Keratinocyte (primary cell): ENCODE measurements around the gene RGS13. TPM values are rescaled to one million over a fixed set of nuclear protein-coding genes. Genes with fewer than 3 reads are reported as not detected.

Experiments used
- DNase-seq: peaks from one replicate; pipeline ENCODE4 v3.0.0-alpha.2; 2011; ENCODE audit warnings: low read depth, missing footprints, low spot score
- FAIRE-seq: peaks from 2 replicates; lab custom pipeline; 2011; peaks lifted over from hg19 to GRCh38; lab: Jason Lieb, UNC
- H2AFZ ChIP-seq: 2 replicates; pipeline ENCODE4 v1.6.0; 2012; ENCODE audit warnings: low read length, control low read depth, inconsistent platforms; ENCODE audit not compliant: control insufficient read depth
- H3K27ac ChIP-seq: 2 replicates; pipeline ENCODE4 v1.5.1; 2011; ENCODE audit warnings: low read length; ENCODE audit not compliant: control insufficient read depth, insufficient read depth
- H3K27me3 ChIP-seq: 3 replicates; pipeline ENCODE4 v1.6.0; 2011; ENCODE audit warnings: low read length; ENCODE audit not compliant: control insufficient read depth, insufficient read depth; ENCODE audit errors: extremely low read depth
- H3K36me3 ChIP-seq, 2 experiments: 2 replicates in 1 of 2; 3 replicates in 1 of 2; pipeline ENCODE4 v1.5.1; 2011; ENCODE audit warnings: low read length in 2 of 2, mild to moderate bottlenecking in 1 of 2; ENCODE audit not compliant: control insufficient read depth in 2 of 2, insufficient read depth in 2 of 2; ENCODE audit errors: extremely low read depth in 1 of 2
- H3K4me1 ChIP-seq: 3 replicates; pipeline ENCODE4 v1.5.1; 2011; ENCODE audit warnings: low read length; ENCODE audit not compliant: control insufficient read depth, insufficient read depth; ENCODE audit errors: extremely low read depth
- H3K4me2 ChIP-seq: 3 replicates; pipeline ENCODE4 v1.6.0; 2011; ENCODE audit warnings: low read depth, low read length; ENCODE audit not compliant: control insufficient read depth, insufficient read depth; ENCODE audit errors: extremely low read depth
- H3K4me3 ChIP-seq, 3 experiments: fragments of 200-600 bp in 1 of 3; sonication (generic) in 1 of 3; 2 replicates in 2 of 3; 3 replicates in 1 of 3; pipeline ENCODE4 v1.5.1; 2011 to 2016; ENCODE audit warnings: low read length in 3 of 3, mild to moderate bottlenecking in 3 of 3, control low read depth in 2 of 3, inconsistent platforms in 1 of 3, low read depth in 1 of 3, mixed read lengths in 1 of 3, mixed run types in 1 of 3, moderate library complexity in 1 of 3; ENCODE audit not compliant: control insufficient read depth in 2 of 3, insufficient read depth in 2 of 3; ENCODE audit errors: extremely low read depth in 1 of 3
- H3K79me2 ChIP-seq: 2 replicates; pipeline ENCODE4 v1.6.0; 2012; ENCODE audit warnings: low read length; ENCODE audit not compliant: control insufficient read depth, insufficient read depth
- H3K9ac ChIP-seq: 3 replicates; pipeline ENCODE4 v1.6.0; 2011; ENCODE audit warnings: low read length; ENCODE audit not compliant: control insufficient read depth, insufficient read depth; ENCODE audit errors: extremely low read depth
- H3K9me1 ChIP-seq: 3 replicates; pipeline ENCODE4 v1.6.0; 2011; ENCODE audit warnings: low read length; ENCODE audit not compliant: control insufficient read depth, insufficient read depth; ENCODE audit errors: extremely low read depth
- H3K9me3 ChIP-seq: 2 replicates; pipeline ENCODE4 v1.5.1; 2012; ENCODE audit warnings: low read depth, low read length; ENCODE audit not compliant: control insufficient read depth
- H4K20me1 ChIP-seq: 3 replicates; pipeline ENCODE4 v1.6.0; 2011; ENCODE audit warnings: low read length; ENCODE audit not compliant: control insufficient read depth, insufficient read depth; ENCODE audit errors: extremely low read depth
- EZH2 ChIP-seq: IDR thresholded peaks from one replicate; pipeline ENCODE4 v1.6.1; 2012; ENCODE audit warnings: inconsistent platforms, mild to moderate bottlenecking, low read length, moderate library complexity
- dilution Hi-C: fragments of 300-500 bp; cut with MboI; formaldehyde crosslinking; loops from one replicate; pipeline ENCODE4 v1.7.0; 2020; ENCODE audit warnings: low sequenced_read_pairs; ENCODE audit not compliant: extremely low pct_ligation_motif_present
- polyA plus RNA-seq, 5 experiments: library from polyadenylated mRNA; depleted of rRNA in 3 of 5; stranded (reverse) in 3 of 5; stranded (forward) in 1 of 5; unstranded in 1 of 5; fragments of >200 nt; gene quantifications; 1 replicate in 1 of 5; 2 replicates in 3 of 5; 3 replicates in 1 of 5; pipeline versions ENCODE4 v1.2.1 to v1.2.3, GENCODE V29; 2011 to 2012; ENCODE audit warnings: missing spikeins in 2 of 5, low read depth in 1 of 5, low replicate concordance in 1 of 5
- TF ChIP-seq, protein P1 (sequence below), 3 experiments: IDR thresholded peaks in 1 of 3; conservative IDR thresholded peaks in 1 of 3; optimal IDR thresholded peaks in 1 of 3; 2 replicates in 2 of 3; 3 replicates in 1 of 3; pipeline versions ENCODE3 to v1.5.1; 2011; ENCODE audit warnings: low read length in 3 of 3, mild to moderate bottlenecking in 3 of 3, moderate library complexity in 2 of 3, control low read depth in 1 of 3, inconsistent platforms in 1 of 3; ENCODE audit not compliant: insufficient read depth in 2 of 3; ENCODE audit errors: extremely low read depth in 1 of 3

The RGS13 gene
- polyA plus RNA-seq, 1 donor (not counting 4 experiments of a cell fraction or from before 2014, with no cell fraction given), result not detected

DNA sequence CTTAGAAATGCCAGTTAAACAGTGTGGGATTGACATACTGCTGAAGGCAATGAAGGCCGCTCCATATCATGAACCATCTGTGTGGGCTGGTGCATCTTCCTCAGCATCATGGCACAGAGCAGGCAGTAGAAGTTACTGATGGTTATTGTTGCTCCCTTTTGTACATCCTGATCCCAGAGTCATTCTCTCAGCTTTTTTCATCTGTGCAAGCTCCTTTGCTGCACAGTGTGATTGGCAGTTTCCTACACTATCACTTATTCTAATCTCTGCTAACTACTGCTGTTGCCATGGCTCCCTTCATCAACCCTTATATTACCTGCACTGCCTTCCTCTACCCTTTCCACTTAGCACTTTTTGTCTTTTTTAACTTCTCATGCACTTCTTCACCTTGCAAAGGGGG, 16.2 kb downstream of the RGS13 start:
- Histone ChIP-seq H3K4me2 (no peak overlapping the region), H3K4me3 (no peak overlapping the region), H3K9me3 (no peaks in the 10 kb centered on the region), H4K20me1 (no peaks in the 10 kb centered on the region), H3K27ac (no peak overlapping the region), H2AFZ (no peak overlapping the region), H3K9ac (no peak overlapping the region), H3K4me1 (no peaks in the 10 kb centered on the region), H3K36me3 (no peaks in the 10 kb centered on the region), H3K79me2 (no peaks in the 10 kb centered on the region), H3K9me1 (no peaks in the 10 kb centered on the region), H3K27me3 (peaks cover 5% of the 10 kb centered on the region)
- dilution Hi-C loops, result no loop called here
- TF ChIP-seq, protein P1, sequence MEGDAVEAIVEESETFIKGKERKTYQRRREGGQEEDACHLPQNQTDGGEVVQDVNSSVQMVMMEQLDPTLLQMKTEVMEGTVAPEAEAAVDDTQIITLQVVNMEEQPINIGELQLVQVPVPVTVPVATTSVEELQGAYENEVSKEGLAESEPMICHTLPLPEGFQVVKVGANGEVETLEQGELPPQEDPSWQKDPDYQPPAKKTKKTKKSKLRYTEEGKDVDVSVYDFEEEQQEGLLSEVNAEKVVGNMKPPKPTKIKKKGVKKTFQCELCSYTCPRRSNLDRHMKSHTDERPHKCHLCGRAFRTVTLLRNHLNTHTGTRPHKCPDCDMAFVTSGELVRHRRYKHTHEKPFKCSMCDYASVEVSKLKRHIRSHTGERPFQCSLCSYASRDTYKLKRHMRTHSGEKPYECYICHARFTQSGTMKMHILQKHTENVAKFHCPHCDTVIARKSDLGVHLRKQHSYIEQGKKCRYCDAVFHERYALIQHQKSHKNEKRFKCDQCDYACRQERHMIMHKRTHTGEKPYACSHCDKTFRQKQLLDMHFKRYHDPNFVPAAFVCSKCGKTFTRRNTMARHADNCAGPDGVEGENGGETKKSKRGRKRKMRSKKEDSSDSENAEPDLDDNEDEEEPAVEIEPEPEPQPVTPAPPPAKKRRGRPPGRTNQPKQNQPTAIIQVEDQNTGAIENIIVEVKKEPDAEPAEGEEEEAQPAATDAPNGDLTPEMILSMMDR (optimal IDR thresholded peaks at IDR 0.05 in 1 of 3, IDR thresholded peaks at IDR 0.05 in 1 of 3, conservative IDR thresholded peaks at IDR 0.05 in 1 of 3; ENCODE audit: extremely low read depth in 1 of 3, insufficient read depth in 2 of 3, low read length in 3 of 3), result no peak
- no peak for TF ChIP-seq EZH2
- FAIRE-seq (no peak), DNase-seq (no peak)

DNA sequence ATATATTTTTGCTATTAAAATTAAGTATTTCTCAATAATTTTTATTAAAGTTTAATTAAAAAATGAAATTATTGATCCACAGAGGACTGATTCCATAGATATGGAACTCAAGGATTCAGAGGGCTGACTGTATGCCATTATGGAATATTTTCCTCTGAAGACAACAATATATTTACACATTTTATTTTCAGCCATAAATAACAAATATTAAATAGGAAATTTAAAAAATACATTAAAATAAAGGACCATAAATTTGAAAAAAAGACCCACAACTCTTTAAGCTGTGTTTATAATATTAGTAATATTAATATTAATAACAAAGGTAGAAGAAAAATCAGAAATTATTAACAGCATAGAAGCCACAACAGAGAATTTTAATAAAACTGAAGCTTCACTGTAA, 18.2 kb downstream of the RGS13 start:
- no peaks in the 10 kb centered on the region for H3K4me1 ChIP-seq
- H3K4me2 ChIP-seq, result no peak overlapping the region
- TF ChIP-seq, protein P1 (optimal IDR thresholded peaks at IDR 0.05 in 1 of 3, IDR thresholded peaks at IDR 0.05 in 1 of 3, conservative IDR thresholded peaks at IDR 0.05 in 1 of 3; ENCODE audit: extremely low read depth in 1 of 3, insufficient read depth in 2 of 3, low read length in 3 of 3), result no peak
- TF ChIP-seq EZH2, result no peak
- DNase-seq, result no peak
- no peak for FAIRE-seq
- H3K27me3 ChIP-seq, result peaks cover 5% of the 10 kb centered on the region
- no peak overlapping the region for H3K27ac ChIP-seq
- H3K9me3 ChIP-seq, result no peaks in the 10 kb centered on the region
- H3K9ac ChIP-seq, result no peak overlapping the region
- no peaks in the 10 kb centered on the region for H3K9me1 ChIP-seq
- no peak overlapping the region for H3K4me3 ChIP-seq
- H3K36me3 ChIP-seq, result no peaks in the 10 kb centered on the region
- dilution Hi-C loops, result no loop called here
- H4K20me1 ChIP-seq, result no peaks in the 10 kb centered on the region
- no peak overlapping the region for H2AFZ ChIP-seq
- H3K79me2 ChIP-seq, result no peaks in the 10 kb centered on the region
